ENCODE measurements around the gene CARD11.

Gene CARD11

DNA sequence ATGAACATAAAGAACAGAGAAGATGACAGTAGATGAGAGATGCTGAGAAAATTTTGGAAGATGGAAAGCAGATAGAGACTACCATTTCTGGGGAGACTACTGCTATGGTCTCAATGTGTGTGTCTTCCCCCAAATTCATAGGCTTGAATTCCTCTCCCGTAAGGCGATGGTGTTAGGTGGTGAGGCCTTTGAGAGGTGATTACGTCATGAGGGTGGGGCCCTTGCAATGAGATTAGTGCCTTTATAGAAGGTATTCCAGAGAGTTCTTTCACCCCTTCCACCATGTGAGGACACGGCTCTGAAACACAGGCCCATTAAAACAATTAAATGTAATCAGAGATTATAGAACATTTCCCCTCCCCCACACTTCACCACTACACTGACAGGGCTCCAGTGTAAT, 23.9 kb downstream of the CARD11 start:
- Histone ChIP-seq H3K27me3 (replicated peaks in 2 of 5; ENCODE audit: control insufficient read depth in 4 of 5, insufficient read depth in 5 of 5, low read length in 4 of 5) (no peaks in the 10 kb centered on the region), H3K4me1 (ENCODE audit: control extremely low read depth in 1 of 4, control insufficient read depth in 4 of 4, insufficient read depth in 4 of 4, low read length in 3 of 4) (no peaks in the 10 kb centered on the region), H3K36me3 (ENCODE audit: control insufficient read depth in 4 of 4, insufficient read depth in 4 of 4, low read length in 3 of 4) (peaks cover 0 to 6% (median 2%) of the 10 kb centered on the region in 4 experiments), H3K9me3 (ENCODE audit: control extremely low read depth in 1 of 5, control insufficient read depth in 4 of 5, insufficient read depth in 2 of 5, low read depth in 1 of 5, low read length in 4 of 5) (peaks cover 2 to 23% (median 8%) of the 10 kb centered on the region in 5 experiments), H3K27ac (ENCODE audit: insufficient read depth in 1 of 2, low read depth in 1 of 2, low read length in 2 of 2, poor library complexity in 1 of 2, severe bottlenecking in 2 of 2) (no peak overlapping the region), H3K4me3 (ENCODE audit: control insufficient read depth in 1 of 7, extremely low read depth in 1 of 7, insufficient read depth in 4 of 7, low read depth in 2 of 7, low read length in 6 of 7) (no peak overlapping the region)
- no CpG with 5 or more reads among the region's 4 CpGs for WGBS (ENCODE audit: insufficient coverage)
- no peak for DNase-seq
- CTCF ChIA-PET = interaction anchor here (0.9 kb wide), 1 partner anchor 57 kb away, joined by 3 read pairs; no protein-coding TSS in a partner anchor
- POLR2A ChIA-PET = no interaction called here

DNA sequence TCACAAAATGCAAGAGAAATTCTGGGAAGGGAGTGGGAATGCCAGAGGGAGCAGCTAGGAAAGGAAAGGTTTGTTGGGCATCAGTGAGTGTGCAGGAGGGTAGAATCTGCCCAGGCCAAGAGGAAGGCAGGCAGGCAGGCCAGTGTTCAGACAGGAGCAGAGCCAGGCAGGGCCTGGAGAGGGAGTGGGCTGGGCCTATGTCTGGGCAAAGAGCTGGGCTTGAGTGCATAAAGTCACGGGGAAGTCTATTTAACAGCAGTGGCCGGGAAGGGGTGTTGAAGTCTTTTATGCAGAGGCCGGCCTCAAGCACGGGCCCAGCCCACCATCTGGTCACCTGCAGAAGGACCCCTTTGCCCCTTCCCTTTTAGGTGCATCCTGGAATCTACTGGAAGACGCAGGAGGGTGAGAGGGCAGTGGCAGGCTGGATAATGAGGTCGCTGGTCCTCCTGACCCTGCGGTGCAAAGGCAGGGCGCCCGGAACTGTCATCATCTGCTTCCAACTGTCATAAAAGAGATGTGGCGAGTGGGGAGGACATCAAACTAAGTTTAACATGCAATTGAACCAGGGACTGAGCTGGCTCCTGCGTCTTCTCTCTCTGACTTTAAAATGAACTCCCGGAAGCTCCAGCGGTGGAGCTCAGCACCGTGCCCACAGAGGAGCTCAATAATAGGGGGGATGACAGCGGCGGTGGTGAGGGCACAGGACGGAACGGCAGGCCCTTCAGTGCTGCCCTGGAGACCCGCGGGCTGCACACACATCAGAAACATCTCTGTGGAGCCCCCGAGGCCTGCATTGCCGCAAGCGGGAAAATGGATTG, 29.5 kb downstream of the CARD11 start:
- Histone ChIP-seq H3K9me3 (ENCODE audit: control extremely low read depth in 1 of 5, control insufficient read depth in 4 of 5, insufficient read depth in 2 of 5, low read depth in 1 of 5, low read length in 4 of 5) (peaks cover 0 to 6% (median 3%) of the 10 kb centered on the region in 5 experiments), H3K4me1 (ENCODE audit: control extremely low read depth in 1 of 4, control insufficient read depth in 4 of 4, insufficient read depth in 4 of 4, low read length in 3 of 4) (no peaks in the 10 kb centered on the region), H3K36me3 (ENCODE audit: control insufficient read depth in 4 of 4, insufficient read depth in 4 of 4, low read length in 3 of 4) (peaks cover 0 to 3% (median 1%) of the 10 kb centered on the region in 4 experiments), H3K27ac (ENCODE audit: insufficient read depth in 1 of 2, low read depth in 1 of 2, low read length in 2 of 2, poor library complexity in 1 of 2, severe bottlenecking in 2 of 2) (no peak overlapping the region), H3K4me3 (ENCODE audit: control insufficient read depth in 1 of 7, extremely low read depth in 1 of 7, insufficient read depth in 4 of 7, low read depth in 2 of 7, low read length in 6 of 7) (no peak overlapping the region), H3K27me3 (replicated peaks in 2 of 5; ENCODE audit: control insufficient read depth in 4 of 5, insufficient read depth in 5 of 5, low read length in 4 of 5) (no peaks in the 10 kb centered on the region)
- ChIA-PET CTCF (no interaction called here), POLR2A (no interaction called here)
- WGBS (ENCODE audit: insufficient coverage) = 97% methylated on average over 18 of the region's 23 CpGs
- DNase-seq = no peak

DNA sequence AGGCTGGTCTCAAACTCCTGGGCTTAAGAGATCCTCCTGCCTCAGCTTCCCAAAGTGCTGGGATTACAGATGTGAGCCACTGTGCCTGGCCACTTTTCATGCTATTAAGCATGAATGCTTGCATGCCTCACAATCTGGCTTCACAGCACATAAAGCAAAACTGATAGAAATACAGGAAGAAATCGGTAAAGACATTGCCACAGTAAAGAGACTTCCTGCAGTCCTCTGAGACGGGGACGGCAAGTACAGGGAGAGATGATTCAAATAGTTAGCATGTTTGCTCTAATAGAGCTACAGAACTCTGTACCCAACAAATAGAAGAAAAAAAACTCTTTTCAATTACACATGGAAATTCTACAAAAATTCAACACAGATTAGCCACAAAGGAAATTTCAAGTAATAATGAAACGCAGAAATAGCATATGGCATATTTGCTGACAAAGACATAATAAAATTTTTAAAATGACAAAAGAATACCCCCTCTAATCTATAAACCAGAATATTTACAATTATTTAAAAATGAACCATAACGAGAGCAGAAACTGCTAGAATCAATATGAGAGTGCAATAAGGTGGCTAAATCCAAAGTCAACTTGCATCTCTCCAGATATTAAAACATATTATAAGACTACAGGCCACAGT, 32.3 kb downstream of the CARD11 start:
- peaks cover 0 to 3% (median 0%) of the 10 kb centered on the region in 4 experiments for H3K36me3 ChIP-seq (ENCODE audit: control insufficient read depth in 4 of 4, insufficient read depth in 4 of 4, low read length in 3 of 4)
- POLR2A ChIA-PET = no interaction called here
- DNase-seq = no peak
- H3K4me3 ChIP-seq (ENCODE audit: control insufficient read depth in 1 of 7, extremely low read depth in 1 of 7, insufficient read depth in 4 of 7, low read depth in 2 of 7, low read length in 6 of 7) = no peak overlapping the region
- peaks cover 0 to 6% (median 3%) of the 10 kb centered on the region in 5 experiments for H3K9me3 ChIP-seq (ENCODE audit: control extremely low read depth in 1 of 5, control insufficient read depth in 4 of 5, insufficient read depth in 2 of 5, low read depth in 1 of 5, low read length in 4 of 5)
- H3K27ac ChIP-seq (ENCODE audit: insufficient read depth in 1 of 2, low read depth in 1 of 2, low read length in 2 of 2, poor library complexity in 1 of 2, severe bottlenecking in 2 of 2) = no peak overlapping the region
- WGBS (ENCODE audit: insufficient coverage) = 80% methylated on average over 1 of the region's 5 CpGs
- no peaks in the 10 kb centered on the region for H3K4me1 ChIP-seq (ENCODE audit: control extremely low read depth in 1 of 4, control insufficient read depth in 4 of 4, insufficient read depth in 4 of 4, low read length in 3 of 4)
- no peaks in the 10 kb centered on the region for H3K27me3 ChIP-seq (replicated peaks in 2 of 5; ENCODE audit: control insufficient read depth in 4 of 5, insufficient read depth in 5 of 5, low read length in 4 of 5)
- CTCF ChIA-PET = no interaction called here

DNA sequence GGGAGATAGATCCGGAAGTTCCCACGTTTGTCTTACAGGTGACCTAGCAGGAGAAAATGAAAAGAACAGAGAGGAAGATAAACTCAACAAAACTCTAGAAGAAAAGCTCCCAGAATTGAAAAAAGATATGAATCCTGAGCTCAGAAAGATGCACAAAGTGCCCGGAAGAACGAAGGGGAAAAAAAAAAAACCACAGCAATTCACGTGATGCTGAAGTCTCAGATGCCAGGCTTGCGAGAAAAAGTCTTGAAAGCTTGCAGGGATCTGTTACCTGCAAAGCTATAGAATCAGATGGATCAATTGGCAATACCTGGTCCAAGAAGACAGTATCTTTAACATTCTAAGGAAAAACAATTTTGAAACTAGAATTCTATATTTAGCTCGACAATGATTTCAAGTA, 33.5 kb downstream of the CARD11 start:
- DNase-seq = no peak
- Histone ChIP-seq H3K4me1 (ENCODE audit: control extremely low read depth in 1 of 4, control insufficient read depth in 4 of 4, insufficient read depth in 4 of 4, low read length in 3 of 4) (no peaks in the 10 kb centered on the region), H3K9me3 (ENCODE audit: control extremely low read depth in 1 of 5, control insufficient read depth in 4 of 5, insufficient read depth in 2 of 5, low read depth in 1 of 5, low read length in 4 of 5) (peaks cover 0 to 6% (median 3%) of the 10 kb centered on the region in 5 experiments), H3K27me3 (replicated peaks in 2 of 5; ENCODE audit: control insufficient read depth in 4 of 5, insufficient read depth in 5 of 5, low read length in 4 of 5) (no peaks in the 10 kb centered on the region), H3K4me3 (ENCODE audit: control insufficient read depth in 1 of 7, extremely low read depth in 1 of 7, insufficient read depth in 4 of 7, low read depth in 2 of 7, low read length in 6 of 7) (no peak overlapping the region), H3K36me3 (ENCODE audit: control insufficient read depth in 4 of 4, insufficient read depth in 4 of 4, low read length in 3 of 4) (peaks cover 0 to 3% (median 0%) of the 10 kb centered on the region in 4 experiments), H3K27ac (ENCODE audit: insufficient read depth in 1 of 2, low read depth in 1 of 2, low read length in 2 of 2, poor library complexity in 1 of 2, severe bottlenecking in 2 of 2) (no peak overlapping the region)
- ChIA-PET POLR2A (no interaction called here), CTCF (no interaction called here)
- 91% methylated on average over 3 of the region's 7 CpGs for WGBS (ENCODE audit: insufficient coverage)

DNA sequence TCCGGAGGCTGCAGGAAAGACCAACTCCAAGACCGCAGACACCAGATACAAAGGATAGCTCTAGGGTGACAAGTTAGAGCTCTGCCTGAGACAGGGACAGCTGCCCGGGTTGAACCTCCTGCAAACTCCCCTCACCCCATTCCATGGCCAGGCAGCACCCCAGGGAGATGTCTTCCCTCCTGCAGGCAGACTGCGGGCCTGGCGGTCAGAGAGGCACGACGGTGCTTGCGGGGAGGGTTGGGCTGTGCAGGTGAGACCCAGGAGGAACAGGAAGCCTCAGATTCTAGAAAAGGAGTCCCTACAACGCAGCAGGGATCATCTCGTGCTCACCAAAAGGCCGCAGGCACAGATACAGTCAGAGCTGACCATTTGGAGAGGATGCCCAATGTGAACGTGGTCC, 34.6 kb downstream of the CARD11 start:
- Histone ChIP-seq H3K36me3 (ENCODE audit: control insufficient read depth in 4 of 4, insufficient read depth in 4 of 4, low read length in 3 of 4) (peaks cover 0 to 3% (median 0%) of the 10 kb centered on the region in 4 experiments), H3K27ac (ENCODE audit: insufficient read depth in 1 of 2, low read depth in 1 of 2, low read length in 2 of 2, poor library complexity in 1 of 2, severe bottlenecking in 2 of 2) (no peak overlapping the region), H3K4me1 (ENCODE audit: control extremely low read depth in 1 of 4, control insufficient read depth in 4 of 4, insufficient read depth in 4 of 4, low read length in 3 of 4) (no peaks in the 10 kb centered on the region), H3K27me3 (replicated peaks in 2 of 5; ENCODE audit: control insufficient read depth in 4 of 5, insufficient read depth in 5 of 5, low read length in 4 of 5) (no peaks in the 10 kb centered on the region), H3K9me3 (ENCODE audit: control extremely low read depth in 1 of 5, control insufficient read depth in 4 of 5, insufficient read depth in 2 of 5, low read depth in 1 of 5, low read length in 4 of 5) (peaks cover 0 to 6% (median 3%) of the 10 kb centered on the region in 5 experiments), H3K4me3 (ENCODE audit: control insufficient read depth in 1 of 7, extremely low read depth in 1 of 7, insufficient read depth in 4 of 7, low read depth in 2 of 7, low read length in 6 of 7) (no peak overlapping the region)
- 92% methylated on average over 8 of the region's 12 CpGs for WGBS (ENCODE audit: insufficient coverage)
- POLR2A ChIA-PET = no interaction called here
- DNase-seq = no peak
- CTCF ChIA-PET = interaction anchor here (1.4 kb wide), 1 partner anchor 15 kb away, joined by 3 read pairs; no protein-coding TSS in a partner anchor

DNA sequence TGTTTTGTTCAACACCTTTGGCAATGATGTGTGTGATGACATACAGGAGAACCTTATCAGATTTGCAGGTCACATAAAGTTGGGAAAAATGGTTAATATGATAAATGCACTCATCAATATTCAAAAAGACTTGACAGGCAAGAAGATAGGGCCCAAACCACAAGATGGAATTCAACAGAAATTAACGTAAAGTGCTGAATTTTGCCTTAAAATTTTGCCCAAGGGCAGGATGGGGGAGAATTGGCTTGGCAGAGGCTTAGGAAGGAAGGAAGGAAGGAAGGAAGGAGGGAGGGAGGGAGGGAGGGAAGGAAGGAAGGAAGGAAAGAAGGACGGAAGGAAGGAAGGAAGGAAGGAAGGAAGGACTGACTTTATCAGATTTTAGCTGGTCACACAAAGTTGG, 35.3 kb downstream of the CARD11 start:
- Histone ChIP-seq H3K9me3 (ENCODE audit: control extremely low read depth in 1 of 5, control insufficient read depth in 4 of 5, insufficient read depth in 2 of 5, low read depth in 1 of 5, low read length in 4 of 5) (peaks cover 0 to 6% (median 3%) of the 10 kb centered on the region in 5 experiments), H3K4me3 (ENCODE audit: control insufficient read depth in 1 of 7, extremely low read depth in 1 of 7, insufficient read depth in 4 of 7, low read depth in 2 of 7, low read length in 6 of 7) (no peak overlapping the region), H3K27ac (ENCODE audit: insufficient read depth in 1 of 2, low read depth in 1 of 2, low read length in 2 of 2, poor library complexity in 1 of 2, severe bottlenecking in 2 of 2) (no peak overlapping the region), H3K27me3 (replicated peaks in 2 of 5; ENCODE audit: control insufficient read depth in 4 of 5, insufficient read depth in 5 of 5, low read length in 4 of 5) (no peaks in the 10 kb centered on the region), H3K4me1 (ENCODE audit: control extremely low read depth in 1 of 4, control insufficient read depth in 4 of 4, insufficient read depth in 4 of 4, low read length in 3 of 4) (no peaks in the 10 kb centered on the region), H3K36me3 (ENCODE audit: control insufficient read depth in 4 of 4, insufficient read depth in 4 of 4, low read length in 3 of 4) (no peaks in the 10 kb centered on the region)
- ChIA-PET POLR2A (no interaction called here), CTCF (interaction anchor here (1.2 to 1.4 kb wide), 2 partner anchors 9 to 14 kb away, joined by 3 to 4 read pairs; no protein-coding TSS in a partner anchor)
- 76% methylated on average over 2 of the region's 2 CpGs for WGBS (ENCODE audit: insufficient coverage)
- DNase-seq = no peak

DNA sequence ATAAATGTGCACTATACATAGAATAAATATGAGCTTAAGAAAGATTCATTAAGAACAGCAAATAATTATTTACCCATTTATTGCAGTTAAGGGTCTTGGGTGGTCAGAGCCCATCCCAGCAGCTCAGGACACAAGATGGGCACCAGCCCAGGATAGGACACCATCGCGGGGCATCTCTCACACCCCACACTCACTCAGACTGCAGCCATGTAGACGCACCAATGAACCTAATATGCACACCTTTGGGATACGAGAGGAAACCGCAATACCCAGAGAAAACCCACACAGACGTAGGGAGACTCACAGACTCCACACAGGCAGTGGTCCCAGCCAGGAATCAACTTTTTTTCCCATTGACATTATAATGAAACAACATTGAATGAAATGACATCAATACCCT, 36.0 kb downstream of the CARD11 start:
- Histone ChIP-seq H3K9me3 (ENCODE audit: control extremely low read depth in 1 of 5, control insufficient read depth in 4 of 5, insufficient read depth in 2 of 5, low read depth in 1 of 5, low read length in 4 of 5) (peaks cover 0 to 1% (median 0%) of the 10 kb centered on the region in 5 experiments), H3K36me3 (ENCODE audit: control insufficient read depth in 4 of 4, insufficient read depth in 4 of 4, low read length in 3 of 4) (no peaks in the 10 kb centered on the region), H3K27ac (ENCODE audit: insufficient read depth in 1 of 2, low read depth in 1 of 2, low read length in 2 of 2, poor library complexity in 1 of 2, severe bottlenecking in 2 of 2) (no peak overlapping the region), H3K4me1 (ENCODE audit: control extremely low read depth in 1 of 4, control insufficient read depth in 4 of 4, insufficient read depth in 4 of 4, low read length in 3 of 4) (no peaks in the 10 kb centered on the region), H3K27me3 (replicated peaks in 2 of 5; ENCODE audit: control insufficient read depth in 4 of 5, insufficient read depth in 5 of 5, low read length in 4 of 5) (no peaks in the 10 kb centered on the region), H3K4me3 (ENCODE audit: control insufficient read depth in 1 of 7, extremely low read depth in 1 of 7, insufficient read depth in 4 of 7, low read depth in 2 of 7, low read length in 6 of 7) (no peak overlapping the region)
- POLR2A ChIA-PET = no interaction called here
- 95% methylated on average over 4 of the region's 6 CpGs for WGBS (ENCODE audit: insufficient coverage)
- DNase-seq = no peak
- CTCF ChIA-PET = interaction anchor here (1.2 kb wide), 1 partner anchor 9 kb away, joined by 4 read pairs; no protein-coding TSS in a partner anchor

All from common myeloid progenitor, CD34-positive (primary cell).